Measurements from ENCODE around the gene PSMB1.
"Not testable (repeated sequence)": the region's sequence is repeated elsewhere in the genome, so short reads cannot be mapped to it uniquely, and the experiment has no call there.

Gene PSMB1

DNA sequence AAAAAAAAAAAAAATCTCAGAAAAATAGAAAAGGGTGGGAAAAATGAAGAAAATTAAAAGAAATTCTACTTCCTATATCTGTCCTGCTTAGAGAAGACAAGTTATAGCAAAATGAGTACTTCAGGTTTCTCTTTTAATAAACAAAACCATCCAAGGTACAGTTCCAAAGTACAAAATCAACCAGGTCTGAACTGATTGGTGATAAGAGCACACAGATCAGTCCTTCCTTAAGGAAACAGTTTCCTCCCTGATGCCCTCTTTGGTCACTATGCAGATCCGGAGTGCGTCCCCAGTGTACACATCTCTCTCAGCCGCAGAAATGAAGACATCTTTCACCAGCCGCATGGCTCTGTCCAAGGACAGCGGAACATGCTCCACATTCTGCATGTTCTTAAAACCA is 18.1 kb downstream of the PSMB1 start:
- DNase-seq (ENCODE audit: low spot score): no peak

GRCh38 chr6:170533792-170534191 is 19.3 kb downstream of the PSMB1 start:
- DNase-seq (ENCODE audit: low spot score): no peak

- no peak for DNase-seq (ENCODE audit: low spot score)
Measured at GRCh38 chr6:170532867-170533488, 20.1 kb downstream of the PSMB1 start.

DNA sequence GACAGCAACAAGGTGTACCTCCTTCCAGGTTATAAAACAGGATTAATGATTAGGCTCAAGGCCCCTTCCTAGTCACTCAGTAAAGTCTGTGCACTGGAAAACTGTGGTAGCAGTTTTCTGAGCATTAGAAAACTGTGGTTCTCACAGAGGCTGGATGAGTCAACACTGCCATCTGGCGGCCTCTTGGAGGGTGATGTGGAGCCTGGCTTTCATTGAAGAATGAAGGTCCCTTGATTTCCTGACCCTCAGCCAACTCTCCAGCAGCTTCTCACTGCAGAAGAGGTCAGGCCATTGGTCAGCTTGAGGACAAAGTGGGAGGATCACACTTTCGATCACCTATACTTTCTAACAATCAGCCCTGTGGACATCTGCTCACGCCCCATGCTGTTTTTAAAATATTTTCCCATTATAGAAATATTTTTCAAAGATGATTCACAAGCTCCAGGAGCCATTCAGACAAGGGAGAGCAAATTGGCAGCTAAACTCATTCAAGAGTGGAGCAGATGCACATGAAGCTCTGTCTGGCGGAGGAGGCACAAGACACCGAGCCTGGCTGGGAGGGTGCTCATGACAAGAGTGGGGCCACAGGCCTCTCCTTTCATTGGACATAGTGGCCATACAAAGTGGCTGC is 23.2 kb downstream of the PSMB1 start:
- DNase-seq (ENCODE audit: low spot score): peak; percentile 44

- not testable (repeated sequence) for DNase-seq (ENCODE audit: low spot score)
Measured at GRCh38 chr6:170527995-170528394, 25.1 kb downstream of the PSMB1 start.

DNA sequence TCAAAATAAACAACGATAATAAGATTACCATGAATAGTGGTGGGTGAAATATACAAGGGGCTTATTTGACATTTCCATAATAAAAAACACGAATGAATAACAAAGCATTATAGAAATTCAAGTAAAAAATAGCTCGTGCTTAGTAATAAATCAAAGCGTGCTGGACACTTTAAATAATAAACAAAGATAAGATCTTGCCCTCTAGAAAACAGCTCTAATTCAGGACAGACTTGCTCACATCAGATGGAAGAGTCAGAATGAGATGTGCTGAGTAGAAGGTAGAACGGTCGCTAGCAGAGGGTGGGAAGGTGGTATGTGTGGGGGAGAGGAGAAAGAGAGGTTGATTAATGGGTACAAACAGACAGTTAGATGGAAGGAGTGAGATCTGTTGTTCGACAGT is 27.3 kb downstream of the PSMB1 start:
- no peak for DNase-seq (ENCODE audit: low spot score)

DNA sequence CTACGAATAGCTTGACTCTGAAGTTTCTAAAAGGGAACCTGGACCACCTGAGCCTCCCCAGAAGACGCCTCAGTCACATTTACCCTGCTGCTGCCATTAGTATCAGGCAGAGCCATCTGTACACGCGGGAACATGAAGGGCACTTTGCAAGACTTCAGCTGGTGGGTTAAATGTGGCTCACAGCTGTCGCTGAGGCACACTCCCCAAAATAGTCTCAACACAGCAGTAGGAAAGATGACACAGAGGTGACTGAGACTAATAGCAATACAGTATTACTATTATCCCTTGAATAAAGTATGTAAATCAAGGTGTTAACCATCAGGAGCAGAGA is 29.0 kb downstream of the PSMB1 start:
- no peak for DNase-seq (ENCODE audit: low spot score)

- no peak for DNase-seq (ENCODE audit: low spot score)
Measured at GRCh38 chr6:170523256-170524171, 29.6 kb downstream of the PSMB1 start.

DNA sequence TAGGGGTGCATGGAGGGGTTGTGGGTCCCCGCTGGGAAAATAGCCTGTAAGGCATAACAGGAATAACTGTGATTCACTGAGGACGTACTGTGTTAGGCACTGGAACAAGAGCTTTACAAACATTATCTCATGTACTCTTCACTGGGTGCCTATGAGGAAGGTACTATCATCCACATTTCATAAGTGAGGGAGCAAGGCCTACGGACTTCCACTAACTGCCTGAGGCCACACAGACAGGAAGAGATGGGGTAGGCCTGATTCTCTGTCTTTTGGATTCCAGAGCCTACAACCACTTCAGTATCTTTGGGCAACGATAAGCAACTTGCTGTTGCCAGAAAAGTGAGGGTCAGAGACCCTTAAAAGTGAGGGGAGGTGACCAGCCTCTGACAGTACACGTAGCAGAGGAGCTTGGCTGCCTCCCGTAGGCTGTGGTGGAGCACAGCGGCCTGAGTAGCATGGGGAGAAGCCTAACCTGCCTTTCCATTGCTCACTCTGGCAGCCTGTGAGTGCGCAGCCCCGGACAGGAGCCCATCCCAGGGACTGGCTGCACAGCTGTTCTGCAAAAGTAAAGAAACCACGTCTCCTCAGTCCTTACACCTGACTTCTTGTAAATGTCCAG is 30.4 kb downstream of the PSMB1 start:
- no peak for DNase-seq (ENCODE audit: low spot score)

- peak; percentile 41 for DNase-seq (ENCODE audit: low spot score)
Measured at GRCh38 chr6:170516783-170517616, 36.1 kb downstream of the PSMB1 start.

- no peak for DNase-seq (ENCODE audit: low spot score)
Measured at GRCh38 chr6:170514908-170515307, 38.2 kb downstream of the PSMB1 start.

GRCh38 chr6:170512249-170512648 is 40.9 kb downstream of the PSMB1 start:
- DNase-seq (ENCODE audit: low spot score): no peak

DNA sequence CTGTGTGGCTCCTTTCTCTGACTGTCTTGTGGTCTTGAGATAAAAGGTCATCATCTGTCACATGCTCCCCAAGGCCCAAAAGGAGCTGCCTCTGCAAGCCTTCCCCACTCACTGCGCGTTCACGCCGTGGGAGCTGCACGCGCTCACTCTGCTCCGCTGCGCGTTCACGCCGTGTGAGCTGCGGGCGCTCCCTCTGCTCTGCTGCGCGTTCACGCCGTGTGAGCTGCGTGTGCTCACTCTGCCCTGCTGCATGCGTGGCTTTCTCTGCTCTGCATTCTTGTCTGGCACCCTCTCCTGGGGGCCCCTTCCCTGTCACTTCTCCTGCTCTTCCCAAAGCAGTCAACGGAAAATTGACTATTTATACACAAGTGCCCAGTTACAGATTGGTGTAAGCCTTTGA is 42.5 kb downstream of the PSMB1 start:
- DNase-seq (ENCODE audit: low spot score): no peak

DNA sequence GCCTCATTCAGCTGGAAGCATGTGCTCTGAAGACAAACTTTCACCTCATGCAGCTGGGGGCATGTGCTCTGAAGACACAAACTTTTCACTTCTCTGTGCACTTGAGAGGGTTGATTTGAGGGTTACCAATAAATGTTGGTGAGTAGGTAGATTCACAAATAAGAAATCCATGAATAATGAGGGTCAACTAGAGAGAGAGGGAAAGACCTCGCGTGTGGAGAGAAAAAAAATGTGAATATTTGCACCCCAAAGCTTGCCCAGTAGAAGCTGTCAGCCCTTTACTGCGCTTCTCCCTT is 43.4 kb downstream of the PSMB1 start:
- DNase-seq (ENCODE audit: low spot score): no peak

DNA sequence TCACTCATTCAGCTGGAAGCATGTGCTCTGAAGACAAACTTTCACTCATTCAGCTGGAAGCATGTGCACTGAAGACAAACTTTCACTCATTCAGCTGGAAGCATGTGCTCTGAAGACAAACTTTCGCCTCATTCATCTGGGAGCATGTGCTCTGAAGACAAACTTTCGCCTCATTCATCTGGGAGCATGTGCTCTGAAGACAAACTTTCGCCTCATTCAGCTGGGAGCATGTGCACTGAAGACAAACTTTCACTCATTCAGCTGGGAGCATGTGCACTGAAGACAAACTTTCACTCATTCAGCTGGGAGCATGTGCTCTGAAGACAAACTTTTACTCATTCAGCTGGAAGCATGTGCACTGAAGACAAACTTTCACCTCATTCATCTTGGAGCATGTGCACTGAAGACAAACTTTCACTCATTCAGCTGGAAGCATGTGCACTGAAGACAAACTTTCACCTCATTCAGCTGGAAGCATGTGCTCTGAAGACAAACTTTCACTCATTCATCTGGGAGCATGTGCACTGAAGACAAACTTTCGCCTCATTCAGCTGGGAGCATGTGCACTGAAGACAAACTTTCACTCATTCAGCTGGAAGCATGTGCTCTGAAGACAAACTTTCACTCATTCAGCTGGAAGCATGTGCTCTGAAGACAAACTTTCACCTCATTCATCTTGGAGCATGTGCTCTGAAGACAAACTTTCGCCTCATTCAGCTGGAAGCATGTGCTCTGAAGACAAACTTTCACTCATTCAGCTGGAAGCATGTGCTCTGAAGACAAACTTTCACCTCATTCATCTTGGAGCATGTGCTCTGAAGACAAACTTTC is 44.0 kb downstream of the PSMB1 start:
- DNase-seq (ENCODE audit: low spot score): not testable (repeated sequence)

- DNase-seq (ENCODE audit: low spot score): not testable (repeated sequence)
Measured at GRCh38 chr6:170508275-170508674, 44.8 kb downstream of the PSMB1 start.

DNA sequence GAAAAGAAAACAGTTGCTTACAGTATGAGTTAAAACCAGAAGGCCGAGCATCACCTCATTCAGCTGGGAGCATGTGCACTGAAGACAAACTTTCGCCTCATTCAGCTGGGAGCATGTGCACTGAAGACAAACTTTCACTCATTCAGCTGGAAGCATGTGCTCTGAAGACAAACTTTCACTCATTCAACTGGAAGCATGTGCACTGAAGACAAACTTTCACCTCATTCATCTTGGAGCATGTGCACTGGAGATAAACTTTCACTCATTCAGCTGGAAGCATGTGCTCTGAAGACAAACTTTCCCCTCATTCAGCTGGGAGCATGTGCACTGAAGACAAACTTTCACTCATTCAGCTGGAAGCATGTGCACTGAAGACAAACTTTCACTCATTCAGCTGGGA is 45.4 kb downstream of the PSMB1 start:
- DNase-seq (ENCODE audit: low spot score): not testable (repeated sequence)

- no peak for DNase-seq (ENCODE audit: low spot score)
Measured at GRCh38 chr6:170506446-170506845, 46.7 kb downstream of the PSMB1 start.

- DNase-seq (ENCODE audit: low spot score): no peak
Measured at GRCh38 chr6:170505306-170505705, 47.8 kb downstream of the PSMB1 start.

DNA sequence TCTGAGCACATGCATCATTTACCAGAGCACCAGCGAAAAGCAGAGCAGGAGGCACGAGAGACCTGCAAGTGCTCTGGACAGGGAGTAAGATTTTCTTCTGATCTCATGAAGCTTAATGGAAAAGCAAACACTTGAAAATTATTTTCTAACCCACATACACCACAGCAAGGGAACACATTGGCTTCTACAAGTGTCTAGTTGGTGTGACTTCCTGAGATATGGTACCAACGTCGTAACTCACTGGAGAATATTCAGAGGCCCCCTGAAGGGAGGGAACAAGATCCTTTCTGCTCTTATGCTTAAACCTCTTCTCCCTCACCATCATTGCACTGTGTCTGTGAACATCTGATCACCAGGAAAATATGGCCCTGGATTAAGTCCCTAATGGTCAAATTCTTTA is 48.6 kb downstream of the PSMB1 start:
- DNase-seq (ENCODE audit: low spot score): no peak

DNA sequence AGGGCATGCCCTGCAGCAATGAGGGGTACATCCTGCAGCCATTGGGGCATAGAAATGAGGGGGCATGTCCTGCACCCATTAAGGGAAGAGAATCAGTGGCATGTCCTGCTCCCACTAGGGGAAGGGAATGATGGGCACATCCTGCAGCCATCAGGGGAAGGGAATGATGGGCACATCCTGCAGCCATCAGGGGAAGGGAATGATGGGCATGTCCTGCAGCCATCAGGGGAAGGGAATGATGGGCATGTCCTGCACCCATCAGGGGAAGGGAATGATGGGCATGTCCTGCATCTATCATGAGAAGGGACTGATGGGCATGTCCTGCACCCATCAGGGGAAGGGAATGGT is 49.7 kb downstream of the PSMB1 start:
- DNase-seq (ENCODE audit: low spot score): no peak
